Measurements from ENCODE around the gene GPR135.

GPR135 gene

GRCh38 chr14:59460378-59460777 lies 4.8 kb downstream of the GPR135 start (continued):
- TF ChIP-seq, protein P1, sequence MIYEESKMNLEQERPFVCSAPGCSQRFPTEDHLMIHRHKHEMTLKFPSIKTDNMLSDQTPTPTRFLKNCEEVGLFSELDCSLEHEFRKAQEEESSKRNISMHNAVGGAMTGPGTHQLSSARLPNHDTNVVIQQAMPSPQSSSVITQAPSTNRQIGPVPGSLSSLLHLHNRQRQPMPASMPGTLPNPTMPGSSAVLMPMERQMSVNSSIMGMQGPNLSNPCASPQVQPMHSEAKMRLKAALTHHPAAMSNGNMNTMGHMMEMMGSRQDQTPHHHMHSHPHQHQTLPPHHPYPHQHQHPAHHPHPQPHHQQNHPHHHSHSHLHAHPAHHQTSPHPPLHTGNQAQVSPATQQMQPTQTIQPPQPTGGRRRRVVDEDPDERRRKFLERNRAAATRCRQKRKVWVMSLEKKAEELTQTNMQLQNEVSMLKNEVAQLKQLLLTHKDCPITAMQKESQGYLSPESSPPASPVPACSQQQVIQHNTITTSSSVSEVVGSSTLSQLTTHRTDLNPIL (CRISPR knock-in tag; IDR thresholded peaks at IDR 0.05; ENCODE audit: low read depth): no peak

GRCh38 chr14:59458486-59458885 lies 6.7 kb downstream of the GPR135 start:
- ATAC-seq: no peak
- TF ChIP-seq ZNF8 (CRISPR knock-in tag; IDR thresholded peaks at IDR 0.05) (no peak), ZC3H10 (CRISPR knock-in tag; IDR thresholded peaks at IDR 0.05) (no peak), TOX (CRISPR knock-in tag; IDR thresholded peaks at IDR 0.05; ENCODE audit: borderline replicate concordance) (no peak), ESRRG (CRISPR knock-in tag; IDR thresholded peaks at IDR 0.05) (no peak), PPARA (CRISPR knock-in tag; IDR thresholded peaks at IDR 0.05; ENCODE audit: borderline replicate concordance) (no peak), GLIS3 (CRISPR knock-in tag; IDR thresholded peaks at IDR 0.05) (no peak), OSR1 (CRISPR knock-in tag; IDR thresholded peaks at IDR 0.05) (no peak), BACH2 (CRISPR knock-in tag; IDR thresholded peaks at IDR 0.05; ENCODE audit: borderline replicate concordance) (no peak), CSDC2 (CRISPR knock-in tag; IDR thresholded peaks at IDR 0.05) (no peak), TCF4 (CRISPR knock-in tag; IDR thresholded peaks at IDR 0.05; ENCODE audit: borderline replicate concordance) (no peak), SNAI2 (CRISPR knock-in tag; IDR thresholded peaks at IDR 0.05) (no peak), ZNF565 (CRISPR knock-in tag; conservative IDR thresholded peaks at IDR 0.05; ENCODE audit: low read depth) (no peak), ZFP30 (CRISPR knock-in tag; IDR thresholded peaks at IDR 0.05) (no peak), ARNTL (CRISPR knock-in tag; IDR thresholded peaks at IDR 0.05; ENCODE audit: borderline replicate concordance, low read depth) (no peak), ZFP3 (CRISPR knock-in tag; IDR thresholded peaks at IDR 0.05) (no peak)
- TF ChIP-seq, protein P1 (CRISPR knock-in tag; IDR thresholded peaks at IDR 0.05; ENCODE audit: low read depth): no peak
- TF ChIP-seq, protein P2, sequence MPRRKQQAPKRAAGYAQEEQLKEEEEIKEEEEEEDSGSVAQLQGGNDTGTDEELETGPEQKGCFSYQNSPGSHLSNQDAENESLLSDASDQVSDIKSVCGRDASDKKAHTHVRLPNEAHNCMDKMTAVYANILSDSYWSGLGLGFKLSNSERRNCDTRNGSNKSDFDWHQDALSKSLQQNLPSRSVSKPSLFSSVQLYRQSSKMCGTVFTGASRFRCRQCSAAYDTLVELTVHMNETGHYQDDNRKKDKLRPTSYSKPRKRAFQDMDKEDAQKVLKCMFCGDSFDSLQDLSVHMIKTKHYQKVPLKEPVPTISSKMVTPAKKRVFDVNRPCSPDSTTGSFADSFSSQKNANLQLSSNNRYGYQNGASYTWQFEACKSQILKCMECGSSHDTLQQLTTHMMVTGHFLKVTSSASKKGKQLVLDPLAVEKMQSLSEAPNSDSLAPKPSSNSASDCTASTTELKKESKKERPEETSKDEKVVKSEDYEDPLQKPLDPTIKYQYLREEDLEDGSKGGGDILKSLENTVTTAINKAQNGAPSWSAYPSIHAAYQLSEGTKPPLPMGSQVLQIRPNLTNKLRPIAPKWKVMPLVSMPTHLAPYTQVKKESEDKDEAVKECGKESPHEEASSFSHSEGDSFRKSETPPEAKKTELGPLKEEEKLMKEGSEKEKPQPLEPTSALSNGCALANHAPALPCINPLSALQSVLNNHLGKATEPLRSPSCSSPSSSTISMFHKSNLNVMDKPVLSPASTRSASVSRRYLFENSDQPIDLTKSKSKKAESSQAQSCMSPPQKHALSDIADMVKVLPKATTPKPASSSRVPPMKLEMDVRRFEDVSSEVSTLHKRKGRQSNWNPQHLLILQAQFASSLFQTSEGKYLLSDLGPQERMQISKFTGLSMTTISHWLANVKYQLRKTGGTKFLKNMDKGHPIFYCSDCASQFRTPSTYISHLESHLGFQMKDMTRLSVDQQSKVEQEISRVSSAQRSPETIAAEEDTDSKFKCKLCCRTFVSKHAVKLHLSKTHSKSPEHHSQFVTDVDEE (CRISPR knock-in tag; IDR thresholded peaks at IDR 0.05): no peak
- TF ChIP-seq, protein P3, sequence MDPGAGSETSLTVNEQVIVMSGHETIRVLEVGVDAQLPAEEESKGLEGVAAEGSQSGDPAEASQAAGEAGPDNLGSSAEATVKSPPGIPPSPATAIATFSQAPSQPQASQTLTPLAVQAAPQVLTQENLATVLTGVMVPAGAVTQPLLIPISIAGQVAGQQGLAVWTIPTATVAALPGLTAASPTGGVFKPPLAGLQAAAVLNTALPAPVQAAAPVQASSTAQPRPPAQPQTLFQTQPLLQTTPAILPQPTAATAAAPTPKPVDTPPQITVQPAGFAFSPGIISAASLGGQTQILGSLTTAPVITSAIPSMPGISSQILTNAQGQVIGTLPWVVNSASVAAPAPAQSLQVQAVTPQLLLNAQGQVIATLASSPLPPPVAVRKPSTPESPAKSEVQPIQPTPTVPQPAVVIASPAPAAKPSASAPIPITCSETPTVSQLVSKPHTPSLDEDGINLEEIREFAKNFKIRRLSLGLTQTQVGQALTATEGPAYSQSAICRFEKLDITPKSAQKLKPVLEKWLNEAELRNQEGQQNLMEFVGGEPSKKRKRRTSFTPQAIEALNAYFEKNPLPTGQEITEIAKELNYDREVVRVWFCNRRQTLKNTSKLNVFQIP (CRISPR knock-in tag; IDR thresholded peaks at IDR 0.05; ENCODE audit: borderline replicate concordance, low read depth): no peak

DNA sequence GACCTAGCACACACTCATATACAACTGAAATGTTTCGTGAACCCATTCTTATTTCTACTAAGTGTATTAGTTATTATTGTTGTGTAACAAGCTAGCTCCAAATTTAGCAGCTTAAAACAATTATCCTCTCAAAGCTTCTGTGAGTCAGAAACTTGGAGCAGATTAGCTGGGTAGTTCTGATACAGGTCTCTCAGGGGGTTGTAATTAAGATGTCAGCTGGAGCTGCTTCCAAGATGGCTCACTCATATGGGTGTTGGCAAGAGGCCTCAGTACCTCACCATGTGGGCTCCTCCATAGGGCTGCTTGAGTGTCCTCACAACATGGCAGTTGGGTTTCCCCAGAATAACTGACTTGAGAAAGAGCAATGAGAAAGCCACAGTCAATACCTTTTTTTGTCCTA lies 9.8 kb downstream of the GPR135 start:
- TF ChIP-seq CSDC2 (CRISPR knock-in tag; IDR thresholded peaks at IDR 0.05) (no peak), ZNF8 (CRISPR knock-in tag; IDR thresholded peaks at IDR 0.05) (no peak), ZFP3 (CRISPR knock-in tag; IDR thresholded peaks at IDR 0.05) (no peak)
- ATAC-seq: peak; percentile 34

- ATAC-seq: peak; percentile 97
- TF ChIP-seq, protein P1 (CRISPR knock-in tag; IDR thresholded peaks at IDR 0.05; ENCODE audit: low read depth): no peak
- no peak for TF ChIP-seq ISL1 (CRISPR knock-in tag; IDR thresholded peaks at IDR 0.05)
- TF ChIP-seq, protein P4, sequence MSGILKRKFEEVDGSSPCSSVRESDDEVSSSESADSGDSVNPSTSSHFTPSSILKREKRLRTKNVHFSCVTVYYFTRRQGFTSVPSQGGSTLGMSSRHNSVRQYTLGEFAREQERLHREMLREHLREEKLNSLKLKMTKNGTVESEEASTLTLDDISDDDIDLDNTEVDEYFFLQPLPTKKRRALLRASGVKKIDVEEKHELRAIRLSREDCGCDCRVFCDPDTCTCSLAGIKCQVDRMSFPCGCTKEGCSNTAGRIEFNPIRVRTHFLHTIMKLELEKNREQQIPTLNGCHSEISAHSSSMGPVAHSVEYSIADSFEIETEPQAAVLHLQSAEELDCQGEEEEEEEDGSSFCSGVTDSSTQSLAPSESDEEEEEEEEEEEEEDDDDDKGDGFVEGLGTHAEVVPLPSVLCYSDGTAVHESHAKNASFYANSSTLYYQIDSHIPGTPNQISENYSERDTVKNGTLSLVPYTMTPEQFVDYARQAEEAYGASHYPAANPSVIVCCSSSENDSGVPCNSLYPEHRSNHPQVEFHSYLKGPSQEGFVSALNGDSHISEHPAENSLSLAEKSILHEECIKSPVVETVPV (CRISPR knock-in tag; IDR thresholded peaks at IDR 0.05): no peak
- TF ChIP-seq, protein P3 (CRISPR knock-in tag; IDR thresholded peaks at IDR 0.05; ENCODE audit: borderline replicate concordance, low read depth): no peak
- no peak for TF ChIP-seq ZNF70 (CRISPR knock-in tag; IDR thresholded peaks at IDR 0.05)
- no peak for TF ChIP-seq PATZ1 (CRISPR knock-in tag; IDR thresholded peaks at IDR 0.05; ENCODE audit: borderline replicate concordance)
- TF ChIP-seq RARB (CRISPR knock-in tag; IDR thresholded peaks at IDR 0.05): no peak
- no peak for TF ChIP-seq BACH2 (CRISPR knock-in tag; IDR thresholded peaks at IDR 0.05; ENCODE audit: borderline replicate concordance)
- TF ChIP-seq OSR1 (CRISPR knock-in tag; IDR thresholded peaks at IDR 0.05): no peak
- TF ChIP-seq ZNF8 (CRISPR knock-in tag; IDR thresholded peaks at IDR 0.05): no peak
- TF ChIP-seq ZFP3 (CRISPR knock-in tag; IDR thresholded peaks at IDR 0.05): no peak
- no peak for TF ChIP-seq ESRRG (CRISPR knock-in tag; IDR thresholded peaks at IDR 0.05)
- no peak for TF ChIP-seq TCF4 (CRISPR knock-in tag; IDR thresholded peaks at IDR 0.05; ENCODE audit: borderline replicate concordance)
- no peak for TF ChIP-seq SNAI2 (CRISPR knock-in tag; IDR thresholded peaks at IDR 0.05)
Observed at GRCh38 chr14:59454139-59454538, 11.0 kb downstream of the GPR135 start.

Measured in SK-N-SH treated with all-trans-retinoic acid at 6 μM for 48 hours (cell line).